Fibroblast of lung (primary cell): Measurements from ENCODE around the gene SLC22A7. TPM values are rescaled to one million over a fixed set of nuclear protein-coding genes. Genes with fewer than 3 reads are reported as not detected.

Source experiments
- DNase-seq, 2 donors: peaks; one replicate each; pipeline versions ENCODE4 v3.0.0 to v3.0.0-alpha.2; 2010; ENCODE audit warnings: low read depth in 2 of 2
- H2AFZ ChIP-seq: 2 replicates; pipeline ENCODE4 v1.5.1; 2012; ENCODE audit warnings: low read length, control low read depth, inconsistent platforms
- H3K27ac ChIP-seq: 2 replicates; pipeline ENCODE4 v1.5.1; 2011; ENCODE audit warnings: low read length, control low read depth; ENCODE audit not compliant: insufficient read depth
- H3K27me3 ChIP-seq: 2 replicates; pipeline ENCODE4 v1.5.1; 2011; ENCODE audit warnings: mild to moderate bottlenecking, low read length; ENCODE audit not compliant: control insufficient read depth, insufficient read depth
- H3K36me3 ChIP-seq: 2 replicates; pipeline ENCODE4 v1.5.1; 2011; ENCODE audit warnings: low read length; ENCODE audit not compliant: control insufficient read depth, insufficient read depth
- H3K4me1 ChIP-seq: 2 replicates; pipeline ENCODE4 v1.5.1; 2011; ENCODE audit warnings: low read length; ENCODE audit not compliant: control insufficient read depth, insufficient read depth; ENCODE audit errors: extremely low read depth
- H3K4me2 ChIP-seq: 2 replicates; pipeline ENCODE4 v1.5.1; 2011; ENCODE audit warnings: low read length, control low read depth; ENCODE audit not compliant: insufficient read depth; ENCODE audit errors: extremely low read depth
- H3K4me3 ChIP-seq, 4 experiments: fragments of 200-600 bp in 1 of 4; sonication (generic) in 1 of 4; replicated peaks in 1 of 4; 2 replicates each; pipeline ENCODE4 v1.5.1; 2011 to 2016; ENCODE audit warnings: low read length in 4 of 4, low read depth in 3 of 4, mild to moderate bottlenecking in 3 of 4, control low read depth in 2 of 4, inconsistent platforms in 1 of 4, mixed read lengths in 1 of 4; ENCODE audit not compliant: insufficient read depth in 1 of 4; ENCODE audit errors: control extremely low read depth in 1 of 4
- H3K79me2 ChIP-seq: 2 replicates; pipeline ENCODE4 v1.5.1; 2012; ENCODE audit warnings: mild to moderate bottlenecking, low read length, inconsistent platforms; ENCODE audit not compliant: control insufficient read depth, insufficient read depth
- H3K9ac ChIP-seq: 2 replicates; pipeline ENCODE4 v1.5.1; 2011; ENCODE audit warnings: mild to moderate bottlenecking, low read length, control low read depth; ENCODE audit not compliant: insufficient read depth
- H3K9me3 ChIP-seq: 2 replicates; pipeline ENCODE4 v1.5.1; 2012; ENCODE audit warnings: low read depth, low read length; ENCODE audit not compliant: control insufficient read depth, insufficient read depth
- H4K20me1 ChIP-seq: 2 replicates; pipeline ENCODE4 v1.5.1; 2011; ENCODE audit warnings: low read length; ENCODE audit not compliant: control insufficient read depth, insufficient read depth; ENCODE audit errors: extremely low read depth
- EZH2 ChIP-seq: IDR thresholded peaks from 2 replicates; pipeline ENCODE4 v1.5.1; 2012; ENCODE audit warnings: low read length, control low read depth, mild to moderate bottlenecking; ENCODE audit errors: missing control alignments
- polyA plus RNA-seq, 2 donors: library from polyadenylated mRNA; depleted of rRNA in 1 of 2; stranded (reverse) in 1 of 2; unstranded in 1 of 2; fragments of >200 nt; gene quantifications; 2 replicates each; pipeline ENCODE4 v1.2.1, GENCODE V29; 2011 to 2012; ENCODE audit warnings: missing spikeins in 1 of 2
- total RNA-seq: library from RNA; depleted of rRNA; stranded (reverse); fragments of >200 nt; gene quantifications from 2 replicates; pipeline ENCODE4 v1.2.1, GENCODE V29; 2014
- TF ChIP-seq, protein P1 (sequence below), 2 donors: IDR thresholded peaks in 1 of 2; conservative IDR thresholded peaks in 1 of 2; 1 replicate in 1 of 2; 2 replicates in 1 of 2; pipeline ENCODE4 v1.5.1; 2011 to 2012; ENCODE audit warnings: low read length in 2 of 2, control low read depth in 1 of 2, inconsistent platforms in 1 of 2, low read depth in 1 of 2, mild to moderate bottlenecking in 1 of 2

SLC22A7 gene
- total and polyA plus RNA-seq, 2 donors (not counting 1 experiment from before 2014, with no cell fraction given) = not detected

GRCh38 chr6:43294536-43294935, 3.5 kb upstream of the SLC22A7 start:
- H3K4me1 ChIP-seq = no peaks in the 10 kb centered on the region
- H3K27me3 ChIP-seq = peaks cover 9% of the 10 kb centered on the region
- no peak overlapping the region for H2AFZ ChIP-seq
- H4K20me1 ChIP-seq = no peaks in the 10 kb centered on the region
- H3K36me3 ChIP-seq = no peaks in the 10 kb centered on the region
- no peak overlapping the region for H3K4me3 ChIP-seq
- TF ChIP-seq EZH2 = no peak
- TF ChIP-seq, protein P1, sequence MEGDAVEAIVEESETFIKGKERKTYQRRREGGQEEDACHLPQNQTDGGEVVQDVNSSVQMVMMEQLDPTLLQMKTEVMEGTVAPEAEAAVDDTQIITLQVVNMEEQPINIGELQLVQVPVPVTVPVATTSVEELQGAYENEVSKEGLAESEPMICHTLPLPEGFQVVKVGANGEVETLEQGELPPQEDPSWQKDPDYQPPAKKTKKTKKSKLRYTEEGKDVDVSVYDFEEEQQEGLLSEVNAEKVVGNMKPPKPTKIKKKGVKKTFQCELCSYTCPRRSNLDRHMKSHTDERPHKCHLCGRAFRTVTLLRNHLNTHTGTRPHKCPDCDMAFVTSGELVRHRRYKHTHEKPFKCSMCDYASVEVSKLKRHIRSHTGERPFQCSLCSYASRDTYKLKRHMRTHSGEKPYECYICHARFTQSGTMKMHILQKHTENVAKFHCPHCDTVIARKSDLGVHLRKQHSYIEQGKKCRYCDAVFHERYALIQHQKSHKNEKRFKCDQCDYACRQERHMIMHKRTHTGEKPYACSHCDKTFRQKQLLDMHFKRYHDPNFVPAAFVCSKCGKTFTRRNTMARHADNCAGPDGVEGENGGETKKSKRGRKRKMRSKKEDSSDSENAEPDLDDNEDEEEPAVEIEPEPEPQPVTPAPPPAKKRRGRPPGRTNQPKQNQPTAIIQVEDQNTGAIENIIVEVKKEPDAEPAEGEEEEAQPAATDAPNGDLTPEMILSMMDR (conservative IDR thresholded peaks at IDR 0.05 in 1 of 2, IDR thresholded peaks at IDR 0.05 in 1 of 2; ENCODE audit: low read depth in 1 of 2, low read length in 2 of 2) = no peak
- no peaks in the 10 kb centered on the region for H3K9me3 ChIP-seq
- H3K9ac ChIP-seq = no peak overlapping the region
- no peaks in the 10 kb centered on the region for H3K79me2 ChIP-seq
- H3K27ac ChIP-seq = no peak overlapping the region
- DNase-seq = no peak
- no peak overlapping the region for H3K4me2 ChIP-seq

DNA sequence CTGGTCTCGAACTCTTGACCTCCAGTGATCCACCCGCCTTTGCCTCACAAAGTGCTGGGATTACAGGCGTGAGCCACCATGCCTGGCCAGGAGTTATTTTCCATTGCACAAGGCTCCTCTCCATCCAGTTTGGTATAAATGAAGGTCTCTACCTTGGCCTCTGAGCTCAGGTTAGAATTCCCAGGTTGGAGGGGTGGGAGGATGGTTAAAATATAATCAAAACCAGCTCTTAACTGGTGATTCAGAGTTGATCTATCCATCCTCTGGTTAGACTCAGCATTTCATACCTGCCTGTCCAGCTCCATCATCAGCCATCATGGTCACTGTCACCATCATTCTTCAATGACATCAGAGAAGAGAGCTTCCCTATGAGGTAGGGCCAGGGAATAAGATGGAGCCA, 2.6 kb upstream of the SLC22A7 start:
- no peaks in the 10 kb centered on the region for H3K4me1 ChIP-seq
- H3K9ac ChIP-seq = no peak overlapping the region
- peaks cover 13% of the 10 kb centered on the region for H3K27me3 ChIP-seq
- no peaks in the 10 kb centered on the region for H3K79me2 ChIP-seq
- H3K9me3 ChIP-seq = no peaks in the 10 kb centered on the region
- H2AFZ ChIP-seq = no peak overlapping the region
- H4K20me1 ChIP-seq = no peaks in the 10 kb centered on the region
- no peaks in the 10 kb centered on the region for H3K36me3 ChIP-seq
- no peak for TF ChIP-seq EZH2
- TF ChIP-seq, protein P1 (conservative IDR thresholded peaks at IDR 0.05 in 1 of 2, IDR thresholded peaks at IDR 0.05 in 1 of 2; ENCODE audit: low read depth in 1 of 2, low read length in 2 of 2) = no peak
- no peak for DNase-seq
- H3K4me2 ChIP-seq = no peak overlapping the region
- H3K4me3 ChIP-seq = no peak overlapping the region
- H3K27ac ChIP-seq = no peak overlapping the region

GRCh38 chr6:43296780-43297497, 1.1 kb upstream of the SLC22A7 start:
- H3K4me3 ChIP-seq = no peak overlapping the region
- H3K79me2 ChIP-seq = no peaks in the 10 kb centered on the region
- no peaks in the 10 kb centered on the region for H4K20me1 ChIP-seq
- no peak for DNase-seq
- no peak overlapping the region for H2AFZ ChIP-seq
- no peak for TF ChIP-seq EZH2
- TF ChIP-seq, protein P1 (conservative IDR thresholded peaks at IDR 0.05 in 1 of 2, IDR thresholded peaks at IDR 0.05 in 1 of 2; ENCODE audit: low read depth in 1 of 2, low read length in 2 of 2) = no peak
- H3K9ac ChIP-seq = no peak overlapping the region
- H3K4me1 ChIP-seq = no peaks in the 10 kb centered on the region
- no peak overlapping the region for H3K4me2 ChIP-seq
- H3K27me3 ChIP-seq = peaks cover 23% of the 10 kb centered on the region
- H3K27ac ChIP-seq = no peak overlapping the region
- no peaks in the 10 kb centered on the region for H3K9me3 ChIP-seq
- no peaks in the 10 kb centered on the region for H3K36me3 ChIP-seq
